ENCODE measurements around the gene SRSF5. TPM values are rescaled to one million over a fixed set of nuclear protein-coding genes. Genes with fewer than 3 reads are reported as not detected.
"Not testable (repeated sequence)": the region's sequence is repeated elsewhere in the genome, so short reads cannot be mapped to it uniquely, and the experiment has no call there.

Gene SRSF5
- total RNA-seq (2022), result 264 and 310 TPM in 2 replicates
- percentile 89 among the genes with signal in this experiment for Bru-seq, nascent RNA
- BruChase-seq, experiment 1, labeled RNA remaining after a 2-hour chase, result percentile 94 among the genes with signal in this experiment
- percentile 80 among the genes with signal in this experiment for BruChase-seq, experiment 2, labeled RNA remaining after a 6-hour chase
- long read RNA-seq, transcript SRSF5-212 (7 exons, 2,443 nt), result minor isoform, 5 of 221 reads
- long read RNA-seq, transcript SRSF5-207 (6 exons, 3,044 nt), result minor isoform, 6 of 221 reads
- long read RNA-seq, transcript SRSF5-217 (8 exons, 1,500 nt), result major isoform, 56 of 221 reads
- long read RNA-seq, transcript SRSF5-201 (8 exons, 1,638 nt), result minor isoform, 15 of 221 reads
- long read RNA-seq, partial matches to known transcripts, result 29 of 221 reads
- long read RNA-seq, other reads (novel, unspliced or antisense), result 109 of 221 reads

DNA sequence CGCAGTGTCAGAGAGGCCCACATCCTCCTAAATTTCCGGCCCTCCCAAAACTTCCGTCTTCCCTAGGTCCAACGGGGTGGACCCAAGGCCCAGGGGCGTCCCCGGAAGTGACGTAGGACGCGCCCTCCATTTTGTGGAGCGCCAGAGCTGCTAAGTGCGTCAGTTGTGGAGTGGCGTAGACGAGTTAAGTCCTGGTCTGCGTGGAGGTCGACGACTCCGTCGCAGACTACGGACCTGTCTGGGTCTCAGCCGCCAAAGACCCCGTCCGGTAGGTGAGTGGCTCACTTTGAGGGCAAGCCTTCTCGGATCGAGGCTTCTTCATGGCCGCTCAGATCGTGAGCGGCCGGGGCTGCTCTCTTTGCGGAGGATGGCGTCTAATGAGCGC lies at the start of gene SRSF5:
Gene SRSF5 (plus strand): TSS at position 159 of the 385 bp plus-strand sequence. CDS start 1,015 bp downstream, outside the sequence.
- Mint-ChIP-seq H3K9me3 (ENCODE audit: unreplicated experiment) (no peaks in the 10 kb centered on the region), H3K36me3 (ENCODE audit: insufficient read depth, unreplicated experiment) (peaks cover 55% of the 10 kb centered on the region), H3K4me3 (ENCODE audit: unreplicated experiment) (peak within 1 kb of the TSS; percentile 97), H3K27me3 (ENCODE audit: insufficient read depth, unreplicated experiment) (no peaks in the 10 kb centered on the region), H3K27ac (ENCODE audit: unreplicated experiment) (peak within 1 kb of the TSS; percentile 99), H3K4me1 (ENCODE audit: low read depth, unreplicated experiment) (peaks cover 19% of the 10 kb centered on the region)
- intact Hi-C loops (cut with micrococcal nuclease; ENCODE audit: unreplicated experiment), result loop anchor here (1.0 to 2.0 kb wide), 4 partner anchors 26 to 368 kb away; partner anchors contain the start of genes ERH and SLC39A9
- Histone ChIP-seq H3K4me1 (peaks cover 19% of the 10 kb centered on the region), H3K27me3 (replicated peaks; ENCODE audit: control insufficient read depth, insufficient read depth, low read length) (no peaks in the 10 kb centered on the region), H3K9me3 (no peaks in the 10 kb centered on the region; the same call in 1 of the 2 replicates), H3K36me3 (ENCODE audit: control insufficient read depth, insufficient read depth, low read length) (peaks cover 13% of the 10 kb centered on the region), H3K4me3 (ENCODE audit: low read depth, low read length) (peak within 1 kb of the TSS; percentile 85)
- TF ChIP-seq, protein P1, sequence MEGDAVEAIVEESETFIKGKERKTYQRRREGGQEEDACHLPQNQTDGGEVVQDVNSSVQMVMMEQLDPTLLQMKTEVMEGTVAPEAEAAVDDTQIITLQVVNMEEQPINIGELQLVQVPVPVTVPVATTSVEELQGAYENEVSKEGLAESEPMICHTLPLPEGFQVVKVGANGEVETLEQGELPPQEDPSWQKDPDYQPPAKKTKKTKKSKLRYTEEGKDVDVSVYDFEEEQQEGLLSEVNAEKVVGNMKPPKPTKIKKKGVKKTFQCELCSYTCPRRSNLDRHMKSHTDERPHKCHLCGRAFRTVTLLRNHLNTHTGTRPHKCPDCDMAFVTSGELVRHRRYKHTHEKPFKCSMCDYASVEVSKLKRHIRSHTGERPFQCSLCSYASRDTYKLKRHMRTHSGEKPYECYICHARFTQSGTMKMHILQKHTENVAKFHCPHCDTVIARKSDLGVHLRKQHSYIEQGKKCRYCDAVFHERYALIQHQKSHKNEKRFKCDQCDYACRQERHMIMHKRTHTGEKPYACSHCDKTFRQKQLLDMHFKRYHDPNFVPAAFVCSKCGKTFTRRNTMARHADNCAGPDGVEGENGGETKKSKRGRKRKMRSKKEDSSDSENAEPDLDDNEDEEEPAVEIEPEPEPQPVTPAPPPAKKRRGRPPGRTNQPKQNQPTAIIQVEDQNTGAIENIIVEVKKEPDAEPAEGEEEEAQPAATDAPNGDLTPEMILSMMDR (IDR thresholded peaks at IDR 0.05; ENCODE audit: insufficient read depth in 1 of 2, low read depth in 1 of 2, low read length in 1 of 2, severe bottlenecking in 1 of 2, unreplicated experiment in 1 of 2), result no peak
- ChIA-PET CTCF (interaction anchor here (0.6 to 1.1 kb wide), 3 partner anchors 16 to 856 kb away, joined by 3 read pairs; no protein-coding TSS in a partner anchor), POLR2A (interaction anchor here (0.6 to 2.5 kb wide), 10 partner anchors 12 to 319 kb away, joined by 3 to 14 read pairs (median 4); partner anchors contain the start of genes SLC10A1 and SUSD6)
- DNase-seq, result peak; percentile 96 to 97
- BruUV-seq (replicated peaks), result no TSS peak

DNA sequence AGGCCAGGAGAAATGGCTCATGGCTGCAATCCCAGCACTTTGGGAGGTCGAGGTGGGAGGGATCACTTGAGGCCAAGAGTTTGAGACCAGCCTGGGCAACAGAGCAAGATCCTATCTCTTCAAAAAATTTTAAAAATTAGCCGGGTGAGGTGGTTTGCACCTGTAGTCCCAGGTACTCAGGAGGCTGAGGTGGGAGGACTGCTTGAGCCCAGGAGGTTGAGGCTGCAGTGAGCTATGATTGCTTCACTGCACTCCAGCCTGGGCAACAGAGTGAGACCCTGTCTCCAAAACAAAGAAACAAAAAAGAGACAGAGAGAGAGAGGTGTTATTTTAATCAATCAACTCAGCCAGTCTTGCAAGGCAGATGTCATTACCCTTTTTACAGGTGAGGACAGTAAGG lies 48.3 kb upstream of the SRSF5 start:
- H3K4me3 Mint-ChIP-seq (ENCODE audit: unreplicated experiment); H3K9me3 ChIP-seq; H3K36me3 ChIP-seq (ENCODE audit: control insufficient read depth, insufficient read depth, low read length); H3K4me3 ChIP-seq (ENCODE audit: low read depth, low read length); H3K9me3 Mint-ChIP-seq (ENCODE audit: unreplicated experiment); POLR2A ChIA-PET; BruUV-seq (replicated peaks); intact Hi-C loops (cut with micrococcal nuclease; ENCODE audit: unreplicated experiment); H3K27ac Mint-ChIP-seq (ENCODE audit: unreplicated experiment); H3K27me3 ChIP-seq (replicated peaks; ENCODE audit: control insufficient read depth, insufficient read depth, low read length); H3K36me3 Mint-ChIP-seq (ENCODE audit: insufficient read depth, unreplicated experiment); H3K27me3 Mint-ChIP-seq (ENCODE audit: insufficient read depth, unreplicated experiment); DNase-seq; CTCF ChIA-PET; H3K4me1 Mint-ChIP-seq (ENCODE audit: low read depth, unreplicated experiment); H3K4me1 ChIP-seq: not testable (repeated sequence)

DNA sequence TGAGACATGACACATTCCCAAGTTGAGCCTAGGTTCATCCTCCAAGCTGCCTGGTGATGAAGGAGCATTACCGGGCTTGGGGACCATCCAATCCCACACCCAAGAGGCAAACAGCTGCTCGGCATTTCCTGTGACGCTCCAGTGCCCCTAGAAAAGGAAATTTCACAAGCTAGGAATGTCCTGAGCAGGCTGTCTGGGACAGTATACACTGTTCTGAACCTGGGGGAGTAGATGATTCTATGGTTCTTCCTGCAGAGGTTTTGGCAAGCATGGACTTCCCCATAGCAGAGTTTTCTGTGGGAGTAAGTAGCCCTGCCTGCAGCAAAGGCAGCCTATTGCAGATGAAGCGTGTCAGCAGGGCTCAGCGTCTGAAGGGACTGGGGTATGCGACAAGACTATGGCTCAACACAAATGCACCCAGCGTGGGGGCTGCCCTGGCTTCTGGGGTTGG lies 47.4 kb upstream of the SRSF5 start:
- no TSS peak for BruUV-seq (replicated peaks)
- ChIA-PET CTCF (interaction anchor here (0.8 kb wide), 1 partner anchor 135 kb away, joined by 3 read pairs; no protein-coding TSS in a partner anchor), POLR2A (no interaction called here)
- Histone ChIP-seq H3K27me3 (replicated peaks; ENCODE audit: control insufficient read depth, insufficient read depth, low read length) (no peaks in the 10 kb centered on the region), H3K36me3 (ENCODE audit: control insufficient read depth, insufficient read depth, low read length) (no peaks in the 10 kb centered on the region), H3K4me1 (peaks cover 1% of the 10 kb centered on the region; the same call in 1 of the 2 replicates), H3K9me3 (no peaks in the 10 kb centered on the region), H3K4me3 (ENCODE audit: low read depth, low read length) (no peak overlapping the region)
- intact Hi-C loops (cut with micrococcal nuclease; ENCODE audit: unreplicated experiment), result no loop called here
- TF ChIP-seq, protein P1 (IDR thresholded peaks at IDR 0.05; ENCODE audit: insufficient read depth in 1 of 2, low read depth in 1 of 2, low read length in 1 of 2, severe bottlenecking in 1 of 2, unreplicated experiment in 1 of 2), result no peak
- Mint-ChIP-seq H3K27me3 (ENCODE audit: insufficient read depth, unreplicated experiment) (no peaks in the 10 kb centered on the region), H3K4me1 (ENCODE audit: low read depth, unreplicated experiment) (no peaks in the 10 kb centered on the region), H3K4me3 (ENCODE audit: unreplicated experiment) (no peak overlapping the region), H3K27ac (ENCODE audit: unreplicated experiment) (no peak overlapping the region), H3K36me3 (ENCODE audit: insufficient read depth, unreplicated experiment) (no peaks in the 10 kb centered on the region), H3K9me3 (ENCODE audit: unreplicated experiment) (no peaks in the 10 kb centered on the region)
- DNase-seq, result no peak
